Measurements from ENCODE around the gene ZNF438.

GRCh38 chr10:30978843-30979242 lies 52.8 kb downstream of the ZNF438 start:
- no peak for TF ChIP-seq POLR2A (IDR thresholded peaks at IDR 0.05; ENCODE audit: low read depth, low read length)
- TF ChIP-seq TARDBP (IDR thresholded peaks at IDR 0.05; ENCODE audit: borderline replicate concordance), result no peak
- TF ChIP-seq CTCF (IDR thresholded peaks at IDR 0.05 in 2 of 3, conservative IDR thresholded peaks at IDR 0.05 in 1 of 3; ENCODE audit: control insufficient read depth in 2 of 3, extremely low read depth in 1 of 3, insufficient read depth in 1 of 3, low read depth in 3 of 3, low read length in 3 of 3), result no peak
- no peak for TF ChIP-seq EP300 (IDR thresholded peaks at IDR 0.05; ENCODE audit: borderline replicate concordance in 1 of 2, control insufficient read depth in 1 of 2, low read depth in 2 of 2, low read length in 2 of 2)
- no peak for TF ChIP-seq GABPA (IDR thresholded peaks at IDR 0.05; ENCODE audit: low read depth)
- TF ChIP-seq, protein P1, sequence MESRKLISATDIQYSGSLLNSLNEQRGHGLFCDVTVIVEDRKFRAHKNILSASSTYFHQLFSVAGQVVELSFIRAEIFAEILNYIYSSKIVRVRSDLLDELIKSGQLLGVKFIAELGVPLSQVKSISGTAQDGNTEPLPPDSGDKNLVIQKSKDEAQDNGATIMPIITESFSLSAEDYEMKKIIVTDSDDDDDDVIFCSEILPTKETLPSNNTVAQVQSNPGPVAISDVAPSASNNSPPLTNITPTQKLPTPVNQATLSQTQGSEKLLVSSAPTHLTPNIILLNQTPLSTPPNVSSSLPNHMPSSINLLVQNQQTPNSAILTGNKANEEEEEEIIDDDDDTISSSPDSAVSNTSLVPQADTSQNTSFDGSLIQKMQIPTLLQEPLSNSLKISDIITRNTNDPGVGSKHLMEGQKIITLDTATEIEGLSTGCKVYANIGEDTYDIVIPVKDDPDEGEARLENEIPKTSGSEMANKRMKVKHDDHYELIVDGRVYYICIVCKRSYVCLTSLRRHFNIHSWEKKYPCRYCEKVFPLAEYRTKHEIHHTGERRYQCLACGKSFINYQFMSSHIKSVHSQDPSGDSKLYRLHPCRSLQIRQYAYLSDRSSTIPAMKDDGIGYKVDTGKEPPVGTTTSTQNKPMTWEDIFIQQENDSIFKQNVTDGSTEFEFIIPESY (IDR thresholded peaks at IDR 0.05), result no peak
- no peak for TF ChIP-seq FOXK2 (IDR thresholded peaks at IDR 0.05)
